GM18502 (cell line): ENCODE measurements around the gene BAHCC1.

Experiments used
- ATAC-seq: cut with Tn5 transposase; IDR thresholded peaks from one replicate; pipeline ENCODE4 v1.9.1; 2021; ENCODE audit warnings: mild to moderate bottlenecking; ENCODE audit not compliant: unreplicated experiment, poor library complexity

Gene BAHCC1

DNA sequence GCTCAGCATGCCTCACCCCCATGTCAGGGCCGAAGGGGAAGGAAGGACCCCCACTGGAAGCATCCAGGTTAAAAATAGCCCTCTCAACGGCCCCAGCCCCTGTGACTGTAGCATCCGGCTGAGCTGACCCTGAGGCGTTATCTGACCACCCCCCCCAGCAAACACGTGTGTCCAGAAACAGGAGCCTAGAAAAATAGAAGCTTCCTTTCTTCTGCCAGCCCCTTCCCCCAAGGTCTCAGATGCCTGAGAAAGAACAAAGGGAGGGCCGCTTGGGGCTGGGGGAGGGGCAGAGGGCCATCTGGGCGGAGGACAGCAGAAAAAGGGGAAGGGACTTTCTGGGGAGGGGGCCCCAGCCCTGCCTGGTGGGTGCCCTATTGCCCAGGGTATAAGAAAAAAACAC is 61.5 kb downstream of the BAHCC1 start:
- no peak for ATAC-seq

DNA sequence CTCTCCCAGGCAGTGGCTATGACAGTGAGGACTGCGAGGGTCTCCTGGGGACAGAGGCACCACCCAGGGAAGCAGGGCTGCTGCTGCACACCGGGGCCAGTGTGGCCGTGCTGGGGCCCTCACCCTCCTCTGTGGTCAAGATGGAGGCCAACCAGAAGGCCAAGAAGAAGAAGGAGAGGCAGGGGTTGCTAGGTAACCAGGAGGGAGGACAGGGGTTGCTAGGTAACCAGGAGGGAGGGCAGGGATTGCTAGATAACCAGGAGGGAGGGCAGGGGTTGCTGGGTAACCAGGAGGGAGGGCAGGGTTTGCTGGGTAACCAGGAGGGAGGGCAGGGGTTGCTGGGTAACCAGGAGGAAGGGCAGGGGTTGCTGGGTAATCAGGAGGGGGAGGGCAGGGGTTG is 62.1 kb downstream of the BAHCC1 start:
- no peak for ATAC-seq

DNA sequence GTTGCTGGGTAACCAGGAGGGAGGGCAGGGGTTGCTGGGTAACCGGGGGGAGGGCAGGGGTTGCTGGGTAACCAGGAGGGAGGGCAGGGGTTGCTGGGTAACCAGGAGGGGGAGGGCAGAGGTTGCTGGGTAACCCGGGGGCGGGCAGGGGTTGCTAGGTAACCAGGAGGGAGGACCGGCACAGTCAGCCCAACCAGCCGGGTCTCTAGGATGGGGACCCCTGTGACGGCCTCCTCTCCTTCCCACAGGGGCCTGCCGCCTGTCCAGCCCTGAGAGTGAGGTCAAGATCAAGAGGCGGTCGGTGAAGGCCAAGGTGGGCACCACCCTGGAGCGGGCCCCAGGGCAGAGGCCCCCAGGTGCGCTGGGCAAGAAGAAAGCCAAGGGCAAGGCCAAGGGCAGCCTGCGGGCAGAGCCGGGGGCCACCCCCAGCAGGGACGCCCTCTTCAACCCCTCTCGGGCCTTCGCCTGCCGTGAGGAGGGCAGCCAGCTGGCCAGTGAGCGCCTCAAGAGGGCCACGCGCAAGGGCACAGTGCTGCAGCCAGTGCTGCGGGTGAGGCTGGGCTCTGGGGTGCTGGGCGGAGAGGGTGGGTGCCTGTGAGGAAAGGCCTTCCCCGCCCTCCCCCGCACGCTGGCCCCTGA is 62.8 kb downstream of the BAHCC1 start:
- ATAC-seq: no peak

DNA sequence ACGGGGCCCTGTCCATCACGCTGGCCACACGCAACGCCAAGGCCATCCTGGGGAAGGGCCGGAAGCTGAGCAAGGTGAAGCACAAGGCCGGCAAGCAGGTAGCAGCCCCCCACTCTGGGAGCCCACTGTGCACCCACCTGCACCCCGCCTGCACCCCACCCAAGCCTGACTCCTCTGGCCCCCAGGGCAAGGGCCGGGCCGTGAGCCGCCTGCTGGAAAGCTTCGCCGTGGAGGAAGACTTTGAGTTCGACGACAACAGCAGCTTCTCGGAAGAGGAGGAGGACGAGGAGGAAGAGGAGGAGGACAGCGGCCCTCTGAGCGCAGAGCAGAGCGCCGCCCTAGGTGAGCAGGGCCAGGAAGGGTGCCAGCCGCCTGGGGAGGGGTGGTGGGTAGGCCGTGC is 63.4 kb downstream of the BAHCC1 start:
- ATAC-seq: no peak

DNA sequence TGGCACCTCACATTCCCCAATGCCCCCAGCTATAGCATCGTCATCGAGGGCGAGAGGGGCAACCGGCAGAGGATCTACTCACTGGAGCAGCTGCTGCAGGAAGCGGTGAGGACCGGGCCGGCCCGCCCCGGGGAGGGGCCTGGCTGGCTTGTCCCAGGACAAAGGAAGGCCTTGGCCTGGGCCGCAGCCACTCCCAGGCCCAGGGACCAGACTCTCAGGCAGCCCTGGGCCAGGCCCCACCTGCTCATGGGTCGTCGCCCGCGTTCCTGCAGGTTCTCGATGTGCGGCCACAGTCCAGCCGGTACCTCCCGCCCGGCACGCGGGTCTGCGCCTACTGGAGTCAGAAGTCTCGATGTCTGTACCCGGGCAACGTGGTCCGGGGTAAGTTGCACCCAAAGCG is 64.0 kb downstream of the BAHCC1 start:
- ATAC-seq: no peak

DNA sequence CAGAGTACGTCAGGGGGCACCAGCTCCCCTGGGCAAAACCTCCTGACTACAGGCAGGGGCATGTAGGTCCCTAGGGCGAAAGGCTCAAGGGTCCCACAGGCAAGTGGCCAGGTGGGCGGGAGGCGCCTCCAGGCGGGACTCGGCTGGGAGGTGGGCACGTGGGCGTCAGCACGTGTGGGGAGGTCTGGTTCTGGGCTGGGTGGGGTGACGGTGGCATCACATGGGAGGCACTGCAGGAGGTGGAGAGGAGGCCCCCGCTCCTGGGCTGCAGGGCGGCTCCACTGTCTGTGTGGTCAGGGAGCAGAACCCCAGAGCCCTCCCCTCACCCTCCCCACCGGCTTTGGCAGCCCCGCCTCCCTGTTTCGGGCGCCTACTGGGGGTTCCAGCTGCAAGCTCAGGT is 64.6 kb downstream of the BAHCC1 start:
- no peak for ATAC-seq

DNA sequence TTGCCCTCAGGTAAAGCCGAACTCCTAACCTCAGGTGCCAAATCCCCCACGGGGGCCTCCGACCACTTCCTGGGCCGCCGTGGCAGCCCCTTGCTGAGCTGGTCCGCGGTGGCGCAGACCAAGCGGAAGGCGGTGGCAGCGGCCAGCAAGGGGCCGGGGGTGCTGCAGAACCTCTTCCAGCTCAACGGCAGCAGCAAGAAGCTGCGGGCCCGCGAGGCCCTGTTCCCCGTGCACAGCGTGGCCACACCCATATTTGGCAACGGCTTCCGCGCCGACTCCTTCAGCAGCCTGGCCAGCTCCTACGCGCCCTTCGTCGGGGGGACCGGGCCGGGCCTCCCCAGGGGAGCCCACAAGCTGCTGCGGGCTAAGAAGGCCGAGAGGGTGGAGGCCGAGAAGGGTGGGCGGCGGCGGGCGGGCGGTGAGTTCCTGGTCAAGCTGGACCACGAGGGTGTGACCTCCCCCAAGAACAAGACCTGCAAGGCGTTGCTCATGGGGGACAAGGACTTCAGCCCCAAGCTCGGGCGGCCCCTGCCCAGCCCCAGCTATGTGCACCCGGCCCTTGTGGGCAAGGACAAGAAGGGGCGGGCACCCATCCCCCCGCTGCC is 65.7 kb downstream of the BAHCC1 start:
- no peak for ATAC-seq

DNA sequence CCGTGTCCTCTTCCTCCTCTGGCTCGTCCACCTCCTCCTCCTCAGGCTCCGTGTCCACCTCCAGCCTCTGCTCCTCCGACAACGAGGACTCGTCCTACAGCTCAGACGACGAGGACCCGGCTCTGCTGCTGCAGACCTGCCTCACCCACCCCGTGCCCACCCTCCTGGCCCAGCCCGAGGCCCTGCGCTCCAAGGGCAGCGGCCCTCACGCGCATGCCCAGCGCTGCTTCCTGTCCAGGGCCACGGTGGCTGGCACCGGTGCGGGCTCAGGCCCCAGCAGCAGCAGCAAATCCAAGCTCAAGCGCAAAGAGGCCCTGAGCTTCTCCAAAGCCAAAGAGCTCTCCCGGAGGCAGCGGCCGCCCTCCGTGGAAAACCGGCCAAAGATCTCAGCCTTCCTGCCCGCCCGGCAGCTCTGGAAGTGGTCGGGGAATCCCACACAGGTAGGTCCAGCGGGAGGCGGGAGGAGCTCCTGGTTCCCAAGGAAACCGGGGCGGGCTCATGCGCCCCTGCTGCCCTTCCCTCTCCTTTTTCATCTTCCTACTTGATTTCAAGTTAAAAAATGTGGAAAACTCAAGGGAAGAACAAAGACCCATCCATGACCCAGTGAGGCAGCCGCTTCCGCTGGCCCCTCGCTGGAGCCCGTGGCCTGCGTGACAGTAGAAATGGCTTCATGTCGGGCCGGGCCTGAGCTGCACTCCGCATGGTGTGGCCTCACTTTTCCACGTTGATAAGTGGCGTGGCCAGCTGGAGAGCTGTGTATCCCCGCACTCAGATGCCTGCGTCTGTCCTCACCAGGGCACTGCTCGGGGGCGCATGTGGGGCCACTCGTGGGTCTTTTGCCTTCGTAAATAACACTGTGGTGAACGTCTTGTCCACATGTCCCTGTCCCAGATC is 66.6 kb downstream of the BAHCC1 start:
- ATAC-seq: no peak

DNA sequence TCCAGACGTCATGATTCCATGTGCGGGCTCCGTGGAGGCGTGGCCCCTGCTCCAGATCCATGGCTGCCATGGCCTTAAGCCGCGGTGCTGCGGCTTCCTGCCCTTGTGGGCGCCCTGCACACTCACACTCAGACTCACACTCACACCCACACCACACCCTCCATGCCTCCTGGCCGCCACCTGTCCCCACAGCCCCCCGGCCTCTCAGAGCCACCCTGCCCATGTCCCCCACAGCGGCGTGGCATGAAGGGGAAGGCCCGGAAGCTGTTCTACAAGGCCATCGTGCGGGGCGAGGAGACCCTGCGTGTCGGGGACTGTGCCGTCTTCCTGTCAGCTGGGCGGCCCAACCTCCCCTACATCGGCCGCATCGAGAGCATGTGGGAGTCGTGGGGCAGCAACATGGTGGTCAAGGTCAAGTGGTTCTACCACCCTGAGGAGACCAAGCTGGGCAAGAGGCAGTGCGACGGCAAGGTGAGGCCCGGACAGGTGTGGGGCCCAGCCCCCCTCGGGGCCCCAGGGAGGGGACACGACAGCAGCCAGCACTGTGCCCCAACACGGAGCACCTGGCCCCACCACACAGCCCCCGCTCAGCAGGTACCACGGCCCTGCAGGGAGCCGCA is 67.4 kb downstream of the BAHCC1 start:
- ATAC-seq: no peak

DNA sequence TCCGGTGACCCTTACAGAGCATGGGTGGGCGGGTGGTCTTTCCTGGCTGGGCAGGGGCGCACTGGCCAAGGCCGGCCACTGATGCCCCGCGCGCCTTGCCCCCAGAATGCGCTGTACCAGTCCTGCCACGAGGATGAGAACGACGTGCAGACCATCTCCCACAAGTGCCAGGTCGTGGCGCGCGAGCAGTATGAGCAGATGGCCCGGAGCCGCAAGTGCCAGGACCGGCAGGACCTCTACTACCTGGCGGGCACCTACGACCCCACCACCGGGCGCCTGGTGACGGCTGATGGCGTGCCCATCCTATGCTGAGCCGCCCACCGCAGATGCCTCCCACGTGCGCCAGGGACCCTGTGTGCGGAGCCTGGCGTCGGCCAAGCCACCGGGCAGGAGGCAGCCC is 68.2 kb downstream of the BAHCC1 start:
- ATAC-seq: no peak

DNA sequence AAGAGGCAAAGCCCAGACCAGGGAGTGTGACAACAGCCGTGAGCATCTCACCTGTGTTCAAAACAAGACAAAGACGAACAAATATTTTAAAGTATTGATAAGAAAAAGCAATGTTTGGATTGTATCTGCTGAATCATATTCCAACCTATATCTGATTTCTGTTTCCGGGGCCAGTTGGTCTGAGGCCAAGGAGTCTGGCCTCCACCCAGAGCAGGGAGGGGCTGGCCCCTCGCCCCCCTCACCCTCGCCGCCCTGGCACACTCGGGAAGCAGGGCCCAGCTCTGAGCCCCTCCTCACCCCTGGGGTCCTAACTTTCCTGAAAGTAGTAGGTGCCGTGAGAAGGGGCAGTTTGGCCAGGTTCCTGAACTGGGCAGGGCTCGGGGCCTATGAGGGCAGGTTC is 69.3 kb downstream of the BAHCC1 start:
- ATAC-seq: no peak

DNA sequence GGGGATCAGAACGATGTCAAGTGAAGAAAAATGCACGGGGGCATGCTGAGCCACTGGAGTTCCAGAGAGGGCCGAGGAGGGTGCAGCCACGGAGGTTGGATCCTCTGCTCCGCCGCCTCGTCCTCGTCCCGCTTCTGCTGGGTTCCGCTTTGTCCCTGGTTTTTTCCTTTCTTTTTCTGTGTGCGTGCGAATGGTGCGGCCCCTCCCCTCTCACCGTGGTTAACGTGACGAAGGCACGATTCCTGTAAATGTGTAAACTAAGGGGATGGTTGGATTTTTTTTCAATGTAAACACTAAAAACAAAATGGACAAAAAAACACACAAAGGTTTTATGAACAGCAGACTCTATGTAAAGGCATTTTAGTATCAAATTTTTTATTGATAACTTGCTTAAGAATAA is 70.7 kb downstream of the BAHCC1 start:
- no peak for ATAC-seq

DNA sequence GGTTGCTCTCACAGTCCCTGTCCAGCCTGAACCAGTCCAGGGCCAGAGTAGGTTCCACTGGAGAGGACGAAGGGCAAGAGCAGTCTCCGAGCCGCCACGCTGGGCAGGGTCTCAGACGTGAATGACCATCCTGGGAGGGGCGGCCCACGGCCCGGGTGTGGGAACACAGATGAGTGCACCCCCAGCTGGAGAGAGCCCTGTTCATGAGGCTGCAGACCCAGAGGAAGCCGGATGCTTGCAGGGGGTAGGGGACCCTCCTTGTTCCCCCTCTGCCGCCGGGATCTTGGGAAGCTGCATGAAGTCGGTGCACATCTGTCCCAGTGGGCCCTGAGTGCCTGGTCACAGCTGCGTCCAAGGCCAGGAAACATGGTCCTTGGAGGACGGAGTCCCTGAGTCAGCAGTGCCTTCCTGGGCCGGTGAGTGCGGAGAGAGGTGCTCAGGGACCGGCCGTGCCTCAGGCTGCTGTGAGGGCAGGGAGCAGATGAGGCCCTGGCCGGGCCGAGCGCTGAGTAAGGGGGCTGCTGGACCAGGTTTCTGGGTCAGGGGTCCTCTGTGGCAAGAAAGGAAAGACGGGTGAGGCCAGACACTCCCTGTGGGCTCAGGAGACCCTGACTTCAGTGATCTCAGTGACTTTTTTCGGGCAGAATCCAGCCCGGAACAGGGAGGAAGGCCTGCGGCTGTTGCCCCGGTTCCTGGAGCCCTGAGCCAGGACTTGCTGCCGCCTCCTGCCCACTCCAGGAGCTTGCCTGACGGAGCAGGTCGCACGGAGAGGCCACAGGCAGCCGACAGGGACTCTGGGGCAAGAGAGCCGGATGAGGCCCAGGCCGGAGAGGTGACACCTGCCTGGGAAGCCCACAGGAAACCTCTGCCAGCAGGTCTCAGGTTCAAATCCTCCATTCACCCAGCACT is 71.6 kb downstream of the BAHCC1 start:
- no peak for ATAC-seq

DNA sequence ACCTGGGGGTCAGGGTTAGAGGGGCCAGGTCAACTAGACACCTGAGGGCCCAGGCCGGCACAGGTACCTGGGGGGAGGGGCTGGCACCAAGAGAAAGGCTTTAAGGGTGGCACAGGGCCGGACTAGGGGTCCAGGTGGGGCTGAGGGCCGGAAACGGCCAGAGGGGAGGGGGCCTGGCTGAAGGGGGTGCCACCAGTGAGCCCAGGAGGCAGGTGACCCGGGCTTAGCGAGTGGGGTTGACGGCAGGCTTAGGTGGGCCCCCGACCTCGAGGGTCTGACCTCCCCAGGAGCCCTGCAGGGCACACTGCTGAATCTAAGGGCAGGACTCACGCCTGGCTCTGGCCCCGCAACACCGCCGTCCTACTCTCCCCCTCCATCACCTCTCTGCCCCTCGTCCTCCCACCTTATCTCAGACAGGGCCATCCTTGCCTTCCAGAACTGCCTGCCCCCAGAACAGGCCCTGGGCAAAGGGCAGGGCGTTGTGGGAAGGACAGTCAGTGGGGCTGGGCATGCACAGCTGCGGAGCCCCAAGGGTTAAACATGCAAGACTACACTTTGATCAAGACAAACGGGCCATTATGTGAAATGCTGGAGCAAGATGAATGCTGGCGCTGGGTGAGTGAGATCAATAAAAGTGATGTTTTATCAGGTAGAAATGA is 73.0 kb downstream of the BAHCC1 start:
- no peak for ATAC-seq

DNA sequence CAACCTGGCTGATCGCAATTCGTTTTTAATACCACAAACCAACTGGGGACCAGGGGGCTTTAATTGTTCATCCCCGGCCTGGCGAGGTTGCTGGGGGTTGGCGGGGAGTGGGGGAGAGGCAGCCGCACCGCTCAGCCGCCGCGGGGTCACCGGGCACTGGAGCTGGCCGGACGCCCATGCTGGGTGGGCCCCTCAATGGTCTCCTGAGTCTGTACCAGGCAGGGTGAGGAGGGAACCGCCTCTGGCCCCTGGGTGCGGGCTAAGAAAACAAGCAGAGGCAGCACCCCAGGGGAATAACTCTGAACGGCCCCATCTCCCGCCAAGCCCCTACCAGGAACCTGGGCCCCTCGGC is 73.5 kb downstream of the BAHCC1 start:
- no peak for ATAC-seq

DNA sequence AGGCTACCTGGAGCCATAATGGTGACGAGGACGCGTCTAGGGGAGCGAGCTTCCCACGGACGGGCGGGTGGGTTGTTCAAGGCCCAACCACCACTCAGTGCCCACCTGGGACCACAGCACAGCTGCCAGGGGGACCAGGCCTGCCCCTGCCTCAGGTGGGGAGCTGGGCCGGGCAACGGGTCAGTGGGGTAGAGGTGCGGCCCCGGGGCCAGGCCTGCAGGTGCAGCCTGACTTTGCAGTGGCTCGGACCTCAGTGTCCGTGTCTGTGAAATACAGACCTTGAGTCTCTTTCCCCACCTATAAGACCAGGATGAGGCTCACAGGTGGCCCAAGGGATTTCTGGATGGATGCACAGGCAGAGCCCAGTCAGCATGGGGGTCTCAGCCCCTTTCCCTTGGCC is 74.0 kb downstream of the BAHCC1 start:
- no peak for ATAC-seq

DNA sequence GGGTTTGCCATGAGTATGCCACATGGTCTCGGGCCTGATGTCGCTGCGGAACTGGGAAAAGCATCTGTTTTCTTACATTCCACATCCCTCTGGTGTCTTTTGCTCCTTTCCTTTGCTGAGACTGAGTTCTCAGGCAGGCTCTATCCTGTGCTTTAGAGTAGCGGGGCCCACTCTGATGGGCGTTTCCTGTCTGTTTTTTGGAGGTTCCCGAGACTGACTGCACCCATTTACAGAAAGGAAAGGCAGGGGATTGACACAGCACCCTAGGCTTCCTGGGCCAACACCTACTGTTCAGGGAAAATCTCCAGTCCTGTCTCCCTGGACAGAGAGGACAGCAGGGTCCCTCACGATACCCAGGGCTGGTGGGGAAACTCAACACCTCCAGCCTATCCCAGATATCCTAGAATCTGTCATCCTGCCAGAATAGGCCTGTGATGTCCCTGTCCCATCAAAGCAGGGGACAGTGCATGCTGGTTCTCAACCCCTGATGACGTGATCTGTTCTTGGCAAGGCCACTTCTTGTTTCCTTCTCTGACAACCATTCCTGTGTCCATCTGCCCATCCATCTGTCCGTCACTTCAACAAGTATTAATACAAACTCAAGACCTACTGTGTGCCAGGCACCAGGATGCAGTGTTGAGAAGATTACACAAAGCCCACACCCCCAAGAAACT is 75.2 kb downstream of the BAHCC1 start:
- ATAC-seq: no peak

DNA sequence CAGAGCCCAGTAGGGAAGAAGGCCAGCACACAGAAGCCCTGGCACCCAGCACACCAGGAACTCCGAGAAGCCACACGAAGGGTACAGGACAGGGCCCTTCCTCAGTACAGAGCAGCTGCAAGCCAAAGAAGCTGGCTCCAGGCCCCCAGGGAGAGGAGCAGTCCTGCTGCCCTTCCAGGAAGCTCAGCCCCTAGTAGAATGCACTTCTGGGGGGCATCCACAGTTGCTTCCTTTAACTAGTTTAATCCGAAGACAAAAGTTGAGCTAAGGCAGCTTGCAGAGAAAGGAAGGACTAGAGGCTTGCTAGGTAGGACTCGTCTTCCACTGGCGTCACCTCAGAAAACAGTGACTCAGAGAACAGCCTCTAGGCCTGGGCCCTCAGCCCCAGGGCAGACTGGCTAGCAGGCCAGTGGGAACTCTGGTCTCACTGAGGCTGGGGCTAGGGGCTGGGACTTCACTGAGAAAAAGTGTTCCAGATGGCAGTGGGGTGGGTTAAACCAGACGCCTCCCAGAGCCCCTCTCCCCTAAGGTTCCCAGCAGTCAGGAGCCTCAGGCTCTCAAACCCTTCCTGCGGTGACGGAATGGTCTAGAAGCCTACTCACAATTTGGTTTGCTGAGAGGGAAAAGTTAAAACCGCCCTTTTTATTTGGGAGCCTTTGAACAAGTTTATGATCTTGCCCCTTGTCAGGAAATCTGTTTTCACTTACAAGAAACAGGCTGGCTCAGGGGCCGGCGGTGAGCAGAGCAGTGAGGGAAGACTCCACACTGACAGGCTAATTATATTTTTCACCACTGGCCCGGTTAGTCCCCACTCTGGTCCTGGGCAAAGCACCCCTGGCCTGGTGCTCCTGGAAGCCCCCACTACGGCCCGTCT is 75.9 kb downstream of the BAHCC1 start:
- no peak for ATAC-seq
